Amniotic epithelial cell (primary cell): ENCODE results near the gene NOTUM.

Source experiments
- DNase-seq: peaks from one replicate; pipeline ENCODE4 v3.0.0-alpha.2; 2010; ENCODE audit warnings: low read depth

NOTUM gene

DNA sequence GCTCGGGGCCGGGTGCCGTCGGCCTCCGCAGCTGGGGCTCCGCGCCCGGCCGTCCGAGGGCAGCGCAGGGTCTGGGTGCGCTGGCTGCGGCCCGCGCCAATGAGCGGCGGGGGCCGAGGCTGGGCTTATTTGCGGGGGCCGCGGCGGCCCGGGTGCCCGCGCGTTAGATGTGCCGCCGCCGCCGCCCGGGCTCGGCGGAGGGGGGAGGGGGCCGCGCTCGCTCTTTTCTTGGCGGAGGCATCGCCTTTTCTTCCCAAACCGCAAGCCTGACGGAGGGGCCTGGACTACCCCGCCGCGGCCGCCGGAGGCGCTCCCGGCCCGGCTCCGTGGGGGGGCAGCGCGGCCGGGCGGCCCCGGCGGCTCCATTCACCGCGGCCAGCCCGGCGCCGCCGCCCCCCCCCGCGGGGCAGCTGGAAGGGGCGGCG is at the start of gene NOTUM:
NOTUM (minus strand) TSS at position 101 of the 425 bp plus-strand sequence. CDS start 278 bp downstream, outside the sequence.
- no peak for DNase-seq

DNA sequence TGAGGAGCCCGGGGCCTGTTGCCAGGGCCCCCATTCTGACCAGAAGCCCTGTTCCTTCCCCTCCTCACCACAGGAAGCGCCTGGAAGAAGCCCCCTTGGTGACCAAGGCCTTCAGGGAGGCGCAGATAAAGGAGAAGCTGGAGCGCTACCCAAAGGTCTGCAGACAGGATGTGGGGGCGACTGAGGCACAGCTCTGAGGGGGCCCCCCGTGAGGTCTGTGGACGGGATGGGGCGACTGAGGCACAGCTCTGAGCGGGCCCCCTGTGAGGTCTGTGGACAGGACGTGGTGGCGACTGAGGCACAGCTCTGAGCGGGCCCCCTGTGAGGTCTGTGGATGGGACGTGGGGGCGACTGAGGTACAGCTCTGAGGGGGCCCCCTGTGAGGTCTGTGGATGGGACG is 48.4 kb upstream of the NOTUM start:
- DNase-seq: no peak

DNA sequence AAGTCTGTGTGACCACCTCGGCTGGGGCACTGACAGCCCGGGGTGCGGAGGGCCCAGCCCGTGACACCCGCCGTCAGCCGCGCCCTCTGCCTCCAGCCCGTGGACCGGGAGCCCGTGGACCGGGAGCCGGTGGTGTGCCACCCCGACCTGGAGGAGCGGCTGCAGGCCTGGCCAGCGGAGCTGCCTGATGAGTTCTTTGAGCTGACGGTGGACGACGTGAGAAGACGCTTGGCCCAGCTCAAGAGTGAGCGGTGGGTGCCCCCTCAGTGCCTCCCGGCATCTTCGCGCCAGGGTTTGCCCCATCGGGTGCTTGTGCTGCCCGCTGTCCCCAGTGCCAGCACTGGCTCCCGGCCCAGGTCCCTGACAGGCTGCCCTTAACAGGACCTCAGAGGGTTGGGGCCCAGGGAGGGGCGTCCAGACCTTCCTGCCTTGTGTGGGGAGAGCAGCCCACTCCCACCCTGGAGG is 48.0 kb upstream of the NOTUM start:
- DNase-seq: no peak

DNA sequence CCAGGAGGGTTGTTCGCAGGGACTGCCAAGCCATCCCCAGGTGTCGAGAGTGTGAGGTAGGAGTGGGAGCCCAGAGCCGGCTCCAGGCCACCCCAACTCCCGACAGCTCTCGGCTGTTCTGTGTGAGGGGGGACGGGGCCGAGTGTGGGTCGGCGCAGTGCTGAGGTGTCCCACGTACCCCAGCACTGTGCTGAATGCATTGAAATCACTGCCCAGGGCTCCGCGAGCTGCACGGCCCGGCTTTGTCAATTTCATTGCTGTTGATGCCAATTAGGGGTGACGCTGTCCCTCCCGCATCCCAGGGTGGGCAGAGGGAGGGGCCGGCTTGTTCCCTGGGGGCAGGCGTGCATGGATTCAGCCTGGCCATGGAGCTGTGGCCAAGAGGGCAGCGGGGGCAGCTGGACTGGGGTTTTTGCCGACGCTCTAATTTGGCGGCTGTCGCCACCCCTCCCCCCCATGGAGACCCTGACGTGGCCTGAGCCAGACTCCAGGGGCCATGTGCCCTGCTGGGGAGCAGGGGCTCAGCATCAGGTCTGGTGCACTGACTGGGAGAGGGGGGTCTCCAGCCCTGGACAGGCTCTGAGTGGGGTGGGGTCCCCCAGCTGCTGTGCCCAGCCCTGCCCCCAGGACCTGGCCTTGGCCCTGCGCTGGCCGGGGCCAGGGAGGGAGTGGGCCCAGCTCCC is 47.4 kb upstream of the NOTUM start:
- DNase-seq: no peak

DNA sequence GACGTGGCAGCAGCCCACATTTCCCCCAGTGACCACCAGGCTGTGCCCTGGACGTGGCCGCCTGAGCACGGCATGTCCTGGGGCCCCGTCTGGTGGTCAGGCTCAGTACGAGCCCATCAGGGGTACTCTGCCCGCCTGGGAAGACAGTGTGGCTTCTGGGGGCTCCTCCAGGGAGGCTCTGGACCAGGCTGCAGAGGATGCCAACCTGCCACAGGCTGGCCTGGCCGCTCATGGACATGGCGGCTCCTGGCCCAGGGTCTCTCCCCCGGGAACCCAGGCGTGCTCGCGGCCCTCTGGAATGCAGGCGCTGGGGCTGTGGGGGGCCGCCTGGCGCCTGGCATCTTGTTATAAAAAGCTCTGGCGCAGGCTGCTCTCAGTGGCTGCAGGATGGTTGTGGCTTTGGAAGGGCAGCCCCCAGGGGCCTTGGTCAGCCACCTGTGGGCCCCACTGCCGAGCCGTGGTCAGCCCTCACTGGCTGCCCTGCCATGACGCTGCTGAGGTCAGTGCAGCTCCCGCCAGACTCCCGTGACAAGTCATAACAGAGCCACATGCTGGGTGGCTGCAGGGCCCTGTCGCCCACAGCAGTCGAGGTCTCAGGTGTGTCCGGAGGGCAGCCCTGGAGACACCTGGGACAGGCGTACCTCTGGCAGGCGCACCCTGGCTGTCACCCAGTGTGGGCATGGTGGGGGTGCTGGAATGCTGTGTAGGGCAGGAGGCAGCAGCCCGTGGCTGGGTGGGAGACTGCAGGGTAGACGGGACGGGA is 46.7 kb upstream of the NOTUM start:
- no peak for DNase-seq

DNA sequence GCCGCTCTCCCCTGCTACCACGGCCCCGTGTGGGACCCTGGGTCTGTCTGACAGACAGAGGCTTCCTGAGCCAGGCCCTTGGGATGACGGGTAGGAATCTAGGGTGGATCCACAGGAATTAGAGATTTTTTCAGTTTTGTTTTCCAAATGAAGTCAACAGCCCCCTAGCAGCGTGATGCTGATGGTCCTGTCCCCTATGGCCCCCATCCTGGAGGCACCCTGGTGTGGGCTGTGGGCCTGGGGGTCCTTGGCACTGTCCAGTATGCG is 46.2 kb upstream of the NOTUM start:
- no peak for DNase-seq

DNA sequence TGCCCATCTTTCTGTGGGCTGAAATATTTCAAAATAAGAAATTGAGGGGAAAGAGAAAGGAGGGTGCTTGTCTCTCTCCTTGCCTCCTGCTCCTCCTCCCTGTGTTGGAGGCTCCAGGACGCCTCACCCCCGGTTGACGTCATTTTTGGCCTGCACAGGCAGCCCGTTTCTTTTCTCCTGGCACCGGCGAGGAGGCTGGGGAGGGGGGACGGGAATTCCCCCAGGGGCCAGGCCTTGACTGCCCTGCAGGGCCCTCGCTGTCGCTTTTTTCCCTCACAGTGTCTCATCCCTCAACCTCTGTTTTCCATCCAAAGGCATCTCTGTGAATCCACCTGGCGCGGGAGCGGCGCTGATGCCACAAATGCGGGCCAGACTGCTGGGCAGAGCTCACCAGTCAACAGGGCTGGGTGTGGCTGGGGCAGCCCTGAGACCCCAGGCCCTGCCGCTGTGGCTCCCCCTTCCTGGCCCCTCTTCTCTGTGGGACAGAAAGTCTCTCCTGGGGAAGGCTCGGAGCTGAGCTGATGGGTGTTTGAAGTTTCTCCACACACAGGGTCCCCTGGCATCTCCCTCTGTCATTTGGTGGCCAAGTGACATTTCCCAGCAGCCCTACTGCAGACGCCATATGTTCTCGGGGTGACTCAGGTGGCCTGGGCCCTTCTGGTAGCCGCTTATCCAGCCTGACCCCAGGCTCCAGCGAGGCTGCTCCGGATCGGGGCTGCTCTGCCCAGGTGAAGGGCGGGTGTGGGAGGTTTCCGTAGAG is 45.7 kb upstream of the NOTUM start:
- peak; percentile 34 for DNase-seq

DNA sequence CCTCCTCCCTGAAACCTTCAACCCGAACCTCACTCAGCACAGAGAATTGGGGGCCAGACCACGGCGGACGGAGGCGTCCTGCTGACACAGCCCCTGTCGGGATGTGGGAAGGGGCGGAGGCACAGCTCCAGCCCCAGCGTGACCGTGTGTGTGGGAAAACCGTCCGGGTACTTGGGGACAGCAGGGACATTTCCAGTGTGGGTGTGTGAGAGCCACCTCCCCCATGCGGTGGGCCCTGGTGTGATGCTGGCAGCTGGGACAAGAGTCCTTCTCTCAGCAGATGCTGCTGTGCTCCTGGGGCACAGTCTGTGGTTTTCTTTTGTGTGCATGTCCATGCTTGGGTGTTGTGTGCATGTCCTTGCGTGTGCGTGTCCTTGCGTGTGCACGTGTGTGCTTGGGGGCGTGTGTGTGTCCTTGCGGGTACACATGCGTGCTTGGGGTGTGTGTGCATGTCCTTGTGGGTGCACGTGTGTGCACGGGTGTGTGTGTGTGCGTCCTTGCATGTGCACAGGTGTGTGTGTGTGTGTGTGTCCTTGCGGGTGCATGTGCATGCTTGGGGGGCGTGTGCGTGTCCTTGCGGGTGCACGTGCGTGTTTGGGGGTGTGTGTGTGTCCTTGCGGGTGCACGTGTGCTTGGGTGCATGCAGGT is 44.8 kb upstream of the NOTUM start:
- DNase-seq: no peak

DNA sequence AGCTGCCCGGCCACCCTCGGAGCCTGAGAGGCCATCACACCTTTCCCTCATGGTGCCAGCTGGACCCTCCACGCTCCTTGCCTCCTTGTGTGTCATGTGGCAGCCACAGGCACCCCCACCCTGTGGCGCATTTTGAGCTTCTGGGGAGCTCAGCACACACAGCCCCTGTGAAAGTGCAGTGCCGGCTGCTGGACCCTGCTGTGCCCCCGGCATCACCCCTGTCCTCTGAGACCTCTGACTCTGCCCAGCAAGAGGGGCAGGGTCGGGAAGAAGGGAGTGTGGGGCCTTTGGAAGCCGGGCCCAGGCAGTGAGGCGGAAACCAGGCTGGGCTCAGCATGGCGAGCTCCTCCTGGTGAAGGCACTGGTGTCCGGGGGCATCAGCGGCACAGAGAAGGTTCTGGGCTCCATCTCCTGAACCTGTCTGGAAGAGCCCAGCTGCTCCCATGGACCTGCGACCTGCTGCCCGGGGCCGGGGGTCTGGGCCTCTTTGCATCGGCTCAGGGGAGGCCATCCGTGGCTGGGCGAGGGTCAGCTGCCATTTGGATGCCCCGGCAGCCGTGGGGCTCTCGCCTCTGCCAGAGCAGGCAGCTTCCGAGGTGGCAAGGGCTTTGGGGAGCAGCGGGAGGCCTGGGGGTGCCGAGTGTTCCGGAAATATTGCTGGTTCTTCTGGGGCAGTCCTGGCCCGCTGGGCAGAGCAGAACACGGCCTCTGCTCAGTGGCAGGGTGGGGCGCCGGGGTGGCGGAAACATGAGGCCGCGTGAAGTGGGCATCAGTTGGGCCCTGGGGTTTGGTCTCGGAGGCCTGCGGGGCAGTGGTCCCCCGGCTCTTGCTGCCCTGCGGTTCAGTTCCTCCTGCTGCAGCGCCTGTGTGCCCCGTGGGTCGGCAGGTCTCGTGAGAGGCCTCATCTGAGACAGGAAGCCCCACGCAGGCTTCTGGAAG is 43.8 kb upstream of the NOTUM start:
- DNase-seq: no peak

DNA sequence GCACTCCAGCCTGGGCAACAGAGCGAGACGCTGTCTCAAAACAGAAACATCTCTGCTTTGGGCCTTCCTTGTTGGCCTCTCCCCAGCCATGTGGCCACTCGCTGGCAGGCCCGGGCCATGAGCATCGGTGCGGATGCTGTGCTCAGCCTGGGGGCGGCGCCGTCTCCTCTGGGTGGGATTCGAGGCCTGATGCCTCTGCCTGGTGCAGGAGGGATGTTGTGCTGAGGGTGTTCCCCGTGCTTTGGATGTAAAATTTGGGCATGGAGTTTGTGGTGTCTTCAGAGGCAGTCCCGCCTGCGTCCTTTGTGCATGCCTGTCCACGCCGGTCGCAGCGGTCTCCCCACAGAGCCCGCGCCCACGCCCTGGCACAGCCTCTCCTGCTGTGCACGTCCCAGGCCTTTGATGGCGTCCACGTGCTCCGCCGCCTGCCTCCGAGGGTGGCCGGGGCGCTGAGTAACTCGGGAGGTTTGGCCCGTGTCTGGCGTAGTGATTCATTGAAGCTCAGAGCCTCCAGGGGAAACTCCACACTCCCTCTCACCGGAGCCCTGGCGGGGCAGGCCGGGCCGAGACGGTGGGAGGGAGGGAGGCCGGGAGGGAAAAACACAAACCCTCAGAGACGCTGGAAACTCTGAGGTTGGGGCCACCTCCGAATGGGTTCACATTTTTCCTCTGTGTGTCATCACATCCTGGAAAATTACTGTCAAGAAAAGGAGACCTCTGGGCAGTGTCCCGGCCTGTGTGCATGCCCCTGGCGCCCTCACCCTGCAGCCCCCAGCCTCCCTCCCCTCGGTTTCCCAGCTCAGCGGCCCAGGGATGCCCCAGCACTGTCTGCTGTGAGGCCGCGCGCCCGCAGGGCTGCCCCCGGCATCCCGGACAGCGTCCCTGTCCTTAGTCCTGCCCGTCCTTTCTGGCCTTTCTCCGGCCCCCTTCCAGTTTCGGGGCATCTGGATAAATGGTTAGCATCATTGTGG is 42.7 kb upstream of the NOTUM start:
- peak; percentile 92 for DNase-seq

DNA sequence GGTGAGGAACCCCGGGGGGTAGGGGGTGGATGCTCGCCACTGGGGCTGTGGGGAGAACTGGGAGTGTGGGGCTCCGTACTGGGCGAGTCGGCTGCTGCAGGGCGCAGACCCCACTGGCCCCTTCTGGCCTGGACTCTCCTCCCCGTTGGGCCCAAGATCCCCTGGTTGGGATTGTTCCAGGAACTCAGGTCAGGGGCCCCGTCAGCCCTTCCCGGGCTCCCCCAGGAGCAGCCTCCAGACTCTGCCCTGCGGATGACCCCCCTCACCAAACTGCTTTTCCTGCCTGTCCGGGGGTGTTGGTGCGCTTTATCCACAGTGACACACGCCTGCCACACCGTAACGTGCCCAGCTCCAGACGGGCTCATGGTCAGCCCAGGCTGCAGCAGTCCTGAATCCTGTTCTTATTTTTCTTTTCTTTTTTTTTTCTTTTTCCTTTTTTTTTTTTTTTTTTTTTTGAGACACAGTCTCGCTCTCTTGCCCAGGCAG is 40.6 kb upstream of the NOTUM start:
- no peak for DNase-seq

DNA sequence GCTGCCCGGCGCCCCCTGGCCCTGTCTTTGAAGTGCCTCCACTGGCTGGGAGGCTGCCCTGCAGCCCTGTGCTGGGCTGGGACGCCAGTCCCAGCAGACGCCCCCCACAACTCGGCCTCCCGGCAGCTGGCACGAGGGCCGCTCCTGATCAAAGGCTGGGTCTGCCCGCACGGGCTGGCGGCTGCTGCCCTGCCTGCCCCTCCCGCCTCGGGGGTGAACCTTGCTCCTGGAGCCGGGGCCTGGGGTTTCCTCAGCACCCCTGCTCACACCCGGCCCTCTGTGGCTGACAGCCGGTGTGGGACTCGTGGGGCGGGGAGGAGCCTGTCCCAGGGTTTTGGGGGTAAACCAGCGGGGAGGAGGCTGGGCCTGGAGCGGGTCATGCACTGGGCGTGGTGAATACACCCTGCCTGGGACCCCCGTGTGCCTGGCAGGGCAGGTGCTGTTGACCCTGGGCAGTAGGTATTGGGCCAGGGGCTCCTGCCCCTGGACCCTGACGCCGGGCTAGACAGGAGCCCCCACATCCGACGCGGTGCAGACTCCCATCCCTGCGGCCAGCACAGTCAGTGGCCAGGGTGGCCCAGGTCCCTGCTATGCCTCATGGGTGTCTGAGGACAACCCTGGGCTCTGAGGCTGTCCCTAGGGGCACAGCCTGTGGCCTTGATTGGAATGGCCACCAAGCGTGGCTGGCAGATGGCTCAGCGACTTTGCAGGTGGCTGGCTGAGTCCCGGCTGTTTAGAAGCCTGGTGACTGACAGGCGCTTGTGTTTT is 40.0 kb upstream of the NOTUM start:
- no peak for DNase-seq

DNA sequence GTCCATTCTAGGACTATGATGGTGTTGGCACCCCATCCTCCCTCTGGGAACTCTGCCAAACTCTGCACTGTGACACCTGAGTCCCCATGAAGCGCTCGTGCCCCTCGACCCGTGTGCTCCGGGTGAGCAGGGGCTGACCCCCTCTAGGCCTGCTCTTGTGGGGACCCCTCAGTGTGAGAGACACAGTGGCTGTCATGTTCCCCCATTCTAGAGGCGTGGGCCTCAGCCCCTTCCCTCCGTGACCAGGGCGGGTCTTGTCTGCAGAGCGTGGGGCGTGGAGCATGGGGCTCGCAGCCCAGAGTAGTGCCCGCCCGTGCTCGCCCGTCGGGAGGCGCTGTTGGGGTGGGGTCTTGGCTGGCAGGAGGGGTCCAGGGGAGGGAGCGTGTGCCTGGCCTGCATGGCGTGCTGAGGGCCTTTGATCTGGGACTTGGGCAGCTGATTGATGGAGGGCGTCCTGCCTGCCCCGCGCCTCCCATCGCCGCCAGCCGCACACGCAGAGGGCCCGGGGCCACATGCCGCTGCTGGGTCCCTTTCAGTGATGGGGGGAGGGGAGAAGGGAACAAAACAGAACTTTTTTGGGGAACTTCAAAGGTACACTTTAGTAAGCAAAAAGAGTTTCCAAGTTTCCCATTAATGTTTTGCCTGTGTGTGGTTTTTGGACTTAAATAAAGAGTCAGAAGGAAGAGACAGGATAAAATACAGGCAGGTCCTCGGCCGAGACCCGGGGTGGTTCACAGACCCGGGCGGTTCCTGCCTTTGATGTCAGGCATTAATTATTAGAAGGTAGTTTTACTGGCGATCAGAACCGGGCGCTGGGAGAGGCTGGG is 39.2 kb upstream of the NOTUM start:
- DNase-seq: no peak

DNA sequence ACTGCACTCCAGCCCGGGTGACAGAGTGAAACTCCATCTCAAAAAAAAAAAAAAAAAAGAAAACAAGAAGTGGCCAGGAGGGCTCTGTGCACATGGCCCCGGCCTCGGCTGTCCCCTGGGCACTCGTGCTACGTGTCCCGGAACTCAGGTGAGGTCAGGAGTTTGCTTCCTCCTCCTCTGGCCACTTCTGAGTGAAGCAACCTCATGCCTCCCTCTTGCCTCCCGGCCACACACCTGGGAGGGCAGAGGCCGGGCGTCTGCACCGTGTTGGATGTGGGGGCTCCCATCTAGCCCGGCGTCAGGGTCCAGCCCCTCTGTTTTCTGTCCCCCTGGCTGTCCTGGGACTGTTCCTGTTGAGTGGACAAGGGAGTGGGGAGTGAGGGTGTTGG is 38.6 kb upstream of the NOTUM start:
- DNase-seq: no peak

DNA sequence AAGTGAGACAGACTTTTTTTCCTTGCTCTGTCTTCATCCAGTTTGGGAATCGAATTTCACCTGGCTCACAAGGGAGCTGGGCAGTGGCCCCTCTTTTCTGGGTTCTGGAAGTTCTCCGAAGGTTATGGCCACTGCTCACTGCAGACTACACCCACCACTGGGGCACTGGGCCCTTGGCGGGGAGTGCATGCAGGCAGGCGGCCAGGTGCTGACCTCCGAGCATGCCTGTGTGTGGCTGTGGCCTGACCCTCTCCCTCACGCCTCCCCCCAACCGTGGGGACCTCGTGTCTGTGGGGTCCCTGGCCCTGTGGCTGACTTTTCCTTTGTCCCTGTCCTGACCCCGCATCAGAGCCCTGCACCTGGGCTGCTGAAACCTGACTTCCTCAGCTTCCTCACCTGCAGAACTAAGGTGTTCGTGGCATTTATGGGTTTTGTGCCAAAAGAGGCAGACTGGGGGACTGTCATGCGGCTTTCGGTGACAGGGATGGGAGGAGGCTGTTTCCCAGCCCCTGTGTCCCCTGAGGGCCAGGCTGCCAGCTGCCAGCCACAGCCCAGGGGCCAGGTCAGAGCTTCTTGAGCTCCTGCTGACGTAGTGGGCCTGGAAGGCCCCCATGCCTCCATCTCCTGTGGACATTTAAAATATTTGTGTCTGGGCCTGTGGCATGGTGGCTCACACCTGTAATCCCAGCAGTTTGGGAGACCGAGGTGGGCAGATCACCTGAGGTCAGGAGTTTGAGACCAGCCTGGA is 37.9 kb upstream of the NOTUM start:
- no peak for DNase-seq

DNA sequence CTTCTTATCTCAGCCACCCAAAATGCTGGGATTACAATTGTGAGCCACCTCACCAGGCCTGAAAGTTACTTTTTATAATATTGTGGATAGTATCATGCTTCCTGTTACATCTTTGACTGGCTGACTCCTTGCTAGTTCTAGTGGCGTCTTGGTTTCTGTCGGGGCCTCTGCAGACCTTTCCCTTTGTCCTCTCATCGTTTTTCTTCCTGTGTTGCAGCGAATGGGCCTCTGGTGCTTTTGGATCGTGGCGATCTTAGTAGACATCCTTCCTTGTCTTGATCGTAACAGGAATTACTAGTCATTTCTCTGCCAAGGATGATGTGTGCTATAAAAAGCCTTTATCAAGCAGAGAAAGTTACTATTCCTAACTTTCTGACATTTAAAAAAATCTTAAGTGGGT is 37.2 kb upstream of the NOTUM start:
- no peak for DNase-seq

DNA sequence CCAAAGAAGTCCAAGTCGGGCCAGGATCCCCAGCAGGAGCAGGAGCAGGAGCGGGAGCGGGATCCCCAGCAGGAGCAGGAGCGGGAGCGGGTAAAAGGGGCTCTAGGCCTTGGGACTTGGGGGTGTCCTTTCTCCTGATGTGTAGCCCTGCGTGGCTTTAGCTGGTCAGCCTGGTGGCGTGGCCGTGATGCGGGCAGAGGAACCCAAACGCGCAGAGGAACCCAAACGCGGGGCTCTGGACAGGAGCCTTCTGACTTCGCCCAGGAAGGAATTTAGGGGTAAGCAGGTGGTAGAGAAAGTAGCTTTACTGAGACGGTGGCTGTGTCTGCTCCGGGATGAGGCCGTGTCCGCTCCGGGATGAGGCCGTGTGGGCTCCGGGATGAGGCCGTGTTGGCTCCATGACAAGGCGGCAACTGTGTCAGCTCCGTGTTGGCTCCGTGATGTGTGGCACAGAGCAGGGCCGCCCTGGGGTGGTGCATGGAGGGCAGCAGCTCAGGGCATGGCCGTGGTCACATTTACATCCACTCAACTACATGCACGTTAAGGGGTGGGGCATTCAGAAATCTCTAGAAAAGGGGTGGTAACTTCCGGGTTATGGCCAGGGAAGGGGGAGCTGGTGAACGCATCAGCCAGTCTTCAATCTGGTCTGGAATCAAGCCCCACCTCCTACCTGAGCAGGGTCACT is 35.9 kb upstream of the NOTUM start:
- no peak for DNase-seq
